Measurements from ENCODE around the gene CAV3.
A peak's percentile ranks its signal among the peaks of the same experiment; 100 is the strongest.

The CAV3 gene

DNA sequence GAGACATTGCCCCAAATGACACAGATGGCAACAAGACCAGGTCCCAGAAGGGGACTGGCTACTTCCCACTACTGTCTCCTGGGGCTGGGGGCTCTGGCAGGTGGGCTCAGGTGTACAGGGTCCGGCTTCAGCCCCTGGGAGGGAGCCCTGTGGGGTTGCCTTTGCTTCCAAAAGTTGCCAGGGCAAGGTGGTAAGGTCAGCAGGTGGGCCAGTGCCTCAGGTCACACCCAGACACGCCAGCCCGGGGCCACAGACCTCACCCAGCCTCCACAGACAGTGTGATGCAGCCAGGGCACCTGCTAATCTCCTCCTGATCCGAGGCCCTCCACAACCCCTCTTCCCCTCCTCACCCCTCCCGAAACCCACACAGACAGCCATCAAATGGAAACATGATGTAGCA is 28.3 kb downstream of the CAV3 start:
- DNase-seq, result no peak

DNA sequence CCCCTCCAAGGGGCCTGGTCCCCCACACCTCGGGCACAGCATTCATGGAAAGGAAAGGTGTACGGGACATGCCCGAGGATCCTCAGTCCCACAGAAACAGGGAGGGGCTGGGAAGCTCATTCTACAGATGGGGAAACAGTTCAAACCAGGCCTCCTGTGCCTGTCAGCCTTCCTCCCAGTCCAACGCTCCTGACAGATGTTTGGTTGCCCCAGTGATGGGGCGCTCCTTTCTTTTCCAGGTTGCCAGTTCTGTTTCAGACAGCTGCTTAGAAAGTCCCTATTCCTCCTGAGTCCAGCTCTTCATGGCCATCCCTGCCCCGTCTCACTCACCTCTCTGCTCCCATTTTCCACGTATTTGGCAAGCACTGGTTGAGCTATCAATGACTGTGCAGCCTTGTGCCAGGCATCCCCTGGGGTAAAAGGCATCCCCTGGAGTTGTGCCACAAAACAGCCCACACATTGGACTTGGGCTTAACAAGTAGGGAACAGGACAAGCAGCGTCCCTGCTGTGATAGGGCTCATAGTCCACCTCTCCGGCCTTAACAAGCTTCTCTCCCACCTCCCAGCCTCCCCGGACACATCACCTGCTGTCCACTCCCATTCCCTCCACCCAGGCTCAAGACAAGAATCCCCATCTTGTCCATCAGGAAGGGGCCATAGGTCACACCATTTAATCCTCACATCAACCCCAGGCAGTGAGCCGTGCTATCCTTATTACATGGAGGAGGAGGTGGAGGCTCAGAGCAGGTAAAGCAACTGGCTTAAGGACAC is 29.2 kb downstream of the CAV3 start:
- DNase-seq, result no peak

GRCh38 chr3:8764528-8764927 is 30.9 kb downstream of the CAV3 start:
- no peak for DNase-seq

- no peak for DNase-seq
These were observed 31.9 kb downstream of the CAV3 start for GRCh38 chr3:8765528-8765927.

DNA sequence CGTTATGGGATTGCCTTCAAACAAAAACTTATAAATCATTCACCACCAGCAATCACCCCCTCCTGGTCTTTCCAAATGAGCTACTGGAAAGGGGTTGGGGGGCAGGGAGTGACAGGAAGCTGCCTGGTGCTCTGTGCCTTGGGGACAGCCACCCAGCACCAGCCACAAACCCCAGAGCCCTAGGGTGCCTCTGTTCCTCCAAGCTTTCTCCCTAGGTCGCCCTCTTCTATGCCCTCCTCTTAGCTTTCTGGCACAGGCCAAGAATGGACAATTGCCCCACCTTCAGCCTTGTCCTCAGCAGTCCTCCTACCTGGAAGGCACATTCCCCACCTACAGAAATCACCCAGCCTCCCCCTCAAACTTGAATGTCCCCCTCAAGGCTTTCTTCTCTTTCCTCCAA is 32.5 kb downstream of the CAV3 start:
- no peak for DNase-seq

DNA sequence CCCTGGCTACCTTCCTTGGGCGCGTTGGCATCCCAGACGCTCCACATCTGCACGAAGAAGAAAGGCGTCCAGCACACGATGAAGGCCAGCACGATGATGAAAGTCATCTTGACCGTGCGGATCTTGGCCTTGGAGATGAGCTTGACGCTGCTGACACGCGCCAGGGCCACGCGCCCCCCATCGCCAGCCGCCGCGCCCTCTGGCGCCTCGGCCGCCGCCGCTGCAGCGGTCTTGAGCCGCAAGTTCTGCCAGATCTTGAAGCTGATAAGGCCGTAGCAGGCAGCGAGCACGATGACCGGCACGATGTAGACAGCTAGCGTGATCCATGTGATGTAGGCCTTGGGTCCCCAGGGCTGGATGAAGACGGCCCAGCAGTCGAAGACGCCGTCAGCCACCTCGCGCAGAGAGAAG is 33.7 kb downstream of the CAV3 start:
- no peak for DNase-seq

DNA sequence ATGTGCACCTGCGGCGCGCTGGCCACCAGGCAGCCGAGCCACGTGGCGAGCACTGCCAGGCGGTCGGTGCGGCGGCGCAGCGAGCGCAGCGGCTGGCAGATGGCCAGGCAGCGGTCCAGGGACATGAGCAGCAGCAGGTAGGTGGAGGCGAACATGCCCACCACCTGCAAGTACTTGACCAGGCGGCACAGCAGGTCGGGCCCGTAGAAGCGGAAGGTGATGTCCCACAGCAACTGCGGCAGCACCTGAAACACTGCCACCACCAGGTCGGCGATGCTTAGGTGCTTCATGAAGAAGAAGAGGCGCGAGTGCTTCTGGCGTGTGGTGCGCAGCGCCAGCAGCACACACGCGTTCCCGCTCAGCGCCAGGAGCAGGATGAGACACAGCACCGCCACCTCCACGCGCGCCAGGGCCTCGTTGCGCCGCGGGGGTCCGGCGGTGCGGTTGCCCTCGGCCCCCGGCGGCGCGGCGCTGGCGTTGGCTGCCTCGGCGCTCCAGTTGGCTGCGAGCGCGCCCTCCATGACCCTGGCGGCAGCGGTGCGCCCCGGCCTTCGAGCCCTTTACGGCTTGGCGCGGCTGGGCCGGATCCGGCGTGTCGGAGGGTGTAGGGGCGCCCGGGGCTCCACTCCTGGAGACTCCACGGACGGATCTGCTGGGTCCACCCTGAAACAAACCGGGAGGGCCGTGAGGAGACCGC is 34.2 kb downstream of the CAV3 start:
- peak in 16 of 56 donors; percentile 10 to 54 (median 32) for DNase-seq

DNA sequence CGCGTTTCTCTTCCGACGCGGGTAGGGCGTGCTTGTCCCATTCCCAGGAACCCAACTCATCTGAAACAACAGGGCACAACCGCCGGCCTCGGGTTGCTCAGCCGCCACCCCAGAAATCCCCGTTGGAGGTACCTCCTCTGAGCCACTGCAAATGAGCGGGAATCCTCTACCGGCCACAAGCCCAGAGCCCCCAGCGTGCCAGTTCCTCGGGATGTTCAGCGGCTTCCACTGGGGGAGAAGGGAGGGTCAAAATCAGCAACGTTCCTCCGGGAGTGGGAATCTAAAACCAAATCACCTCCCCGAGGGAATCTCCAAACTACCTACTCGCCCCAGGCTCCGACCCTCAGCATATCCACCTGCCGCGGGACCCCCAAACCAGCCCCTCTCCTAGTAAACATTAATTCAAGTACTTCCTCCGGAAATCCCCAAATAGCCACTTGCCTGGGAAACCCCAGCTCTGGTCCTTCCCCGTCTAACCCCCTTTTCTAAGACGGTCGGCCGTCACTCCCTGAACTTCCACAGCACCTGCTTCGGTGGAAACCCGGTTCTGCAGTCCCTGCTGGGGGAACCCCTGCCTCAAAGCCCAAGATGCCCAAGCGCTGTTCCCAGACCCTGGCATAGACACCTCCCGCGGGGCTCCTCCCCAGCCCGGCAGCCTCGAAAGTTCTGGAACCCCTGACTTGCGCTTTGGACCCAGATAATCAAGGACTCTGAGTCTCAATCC is 34.9 kb downstream of the CAV3 start:
- DNase-seq, result peak in 2 of 56 donors; percentile 20 to 31

DNA sequence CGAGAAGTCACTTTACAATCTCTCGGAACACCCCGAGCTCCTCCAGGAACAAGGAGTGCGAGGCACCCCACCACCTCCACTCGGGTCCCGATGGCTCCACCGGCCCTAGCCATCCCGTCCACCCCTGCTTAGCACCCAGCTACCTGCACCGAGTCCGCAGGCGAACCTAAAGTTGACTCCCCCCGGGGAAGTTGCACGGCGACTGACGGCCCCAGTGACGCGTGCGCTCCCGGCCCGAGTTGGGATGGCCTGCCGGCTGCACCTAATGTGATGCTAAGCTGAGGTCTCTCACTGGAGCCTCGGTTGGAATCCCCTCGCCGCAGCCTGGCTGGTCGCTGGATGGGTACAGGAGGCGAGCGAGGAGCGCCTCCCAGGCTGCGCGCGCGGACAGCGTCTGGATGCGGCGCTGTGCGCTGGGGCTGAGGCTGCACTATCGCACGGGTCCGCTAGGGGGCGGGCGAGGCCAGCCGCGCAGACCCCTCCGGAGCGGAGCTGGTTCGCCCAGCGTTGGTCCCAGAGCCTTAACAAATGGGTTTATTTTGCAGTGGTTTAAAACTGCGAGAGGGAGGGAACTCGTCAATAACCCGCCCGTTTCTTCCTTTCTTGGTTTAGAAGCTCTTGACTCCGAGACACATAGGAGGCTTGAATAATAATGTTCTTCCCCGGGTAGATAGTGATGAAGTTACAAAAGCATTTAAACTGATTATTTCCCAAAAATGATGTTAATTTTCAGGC is 35.7 kb downstream of the CAV3 start, which contains the start of gene OXTR:
Gene OXTR (minus strand): TSS at position 526 of the 735 bp plus-strand sequence. CDS start 1,426 bp downstream, outside the sequence.
- DNase-seq, result peak in 51 of 56 donors; percentile 15 to 82 (median 49)

GRCh38 chr3:8773941-8774542 is 40.4 kb downstream of the CAV3 start:
- DNase-seq, result peak in 19 of 56 donors; percentile 3 to 63 (median 26)

GRCh38 chr3:8775181-8775580 is 41.6 kb downstream of the CAV3 start:
- DNase-seq, result no peak

- no peak for DNase-seq
These were observed 42.0 kb downstream of the CAV3 start for GRCh38 chr3:8775602-8776001.

DNA sequence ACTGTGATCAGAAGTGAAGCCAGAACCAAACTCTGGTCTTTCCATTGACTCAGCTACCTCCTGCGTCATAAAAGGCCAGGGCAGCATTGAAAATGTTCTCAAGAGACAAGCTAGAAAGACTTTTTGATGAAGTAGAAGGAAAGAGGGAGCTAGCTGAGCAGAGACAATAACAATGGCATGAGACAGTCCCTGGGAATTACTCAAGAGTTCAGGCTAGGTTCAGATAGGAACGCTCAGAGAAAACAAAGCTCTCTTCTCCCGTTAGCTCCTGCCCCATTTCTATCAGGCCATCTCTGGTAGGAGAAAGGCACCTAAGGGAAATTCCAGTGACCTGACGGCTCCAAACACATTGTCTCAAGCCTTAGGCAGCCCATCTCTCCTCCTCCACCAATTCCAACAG is 42.8 kb downstream of the CAV3 start:
- DNase-seq, result no peak

DNA sequence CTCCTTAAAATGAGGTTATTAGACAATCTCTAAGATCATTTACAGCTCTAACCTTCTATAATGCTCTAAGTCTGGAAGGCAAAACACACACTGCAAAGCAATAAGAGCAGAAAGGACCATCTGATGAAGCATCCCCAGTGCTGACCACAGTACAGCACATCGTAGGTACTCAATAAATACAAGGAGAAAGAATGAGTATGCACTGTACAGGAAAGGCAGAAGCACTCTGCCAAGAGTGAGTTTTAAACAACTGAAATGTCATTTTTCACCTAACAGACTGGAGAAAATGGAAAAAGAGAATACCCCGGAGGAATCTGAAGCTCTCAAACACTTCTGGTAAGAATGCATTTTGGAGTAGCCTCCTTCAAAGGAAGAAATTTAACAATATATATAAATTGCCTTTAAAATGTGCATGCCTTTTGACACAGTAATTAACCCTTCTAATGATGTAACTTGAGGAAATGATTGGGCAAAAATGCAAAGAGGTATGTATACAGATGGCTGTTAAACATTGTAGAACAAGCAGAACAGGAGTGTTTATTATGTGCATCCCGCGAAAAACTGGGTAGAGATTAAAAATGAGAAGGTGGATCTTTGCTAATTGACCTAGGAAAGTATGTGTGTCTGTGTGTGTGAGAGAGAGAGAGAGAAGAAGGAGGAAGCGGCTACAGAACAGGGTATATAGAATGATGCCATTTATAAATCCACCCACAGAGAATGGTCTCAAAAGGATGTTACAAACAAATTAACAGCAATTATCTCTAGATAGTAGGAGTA is 43.8 kb downstream of the CAV3 start:
- no peak for DNase-seq

GRCh38 chr3:8777978-8778267 is 44.3 kb downstream of the CAV3 start:
- no peak for DNase-seq

DNA sequence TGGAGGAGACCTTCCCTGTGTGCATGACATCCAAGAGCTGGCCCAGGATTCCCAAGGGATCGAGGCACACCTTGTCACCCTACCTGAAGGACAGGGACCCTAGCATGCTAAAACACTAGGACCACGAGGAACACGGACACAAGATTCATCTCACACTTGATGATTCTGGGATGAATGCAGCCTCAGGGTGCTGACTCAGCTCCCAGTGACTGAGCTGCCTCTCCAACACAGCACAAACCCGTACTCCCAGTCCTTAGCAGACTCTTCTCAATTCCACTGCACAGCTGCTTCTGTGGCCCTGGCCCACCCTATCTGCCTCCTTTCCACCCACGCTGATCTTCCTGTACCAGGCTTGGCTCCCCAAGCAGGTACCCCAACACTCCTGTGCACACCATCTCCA is 44.9 kb downstream of the CAV3 start:
- no peak for DNase-seq

- DNase-seq, result no peak
These were observed 46.7 kb downstream of the CAV3 start for GRCh38 chr3:8780279-8780678.

DNA sequence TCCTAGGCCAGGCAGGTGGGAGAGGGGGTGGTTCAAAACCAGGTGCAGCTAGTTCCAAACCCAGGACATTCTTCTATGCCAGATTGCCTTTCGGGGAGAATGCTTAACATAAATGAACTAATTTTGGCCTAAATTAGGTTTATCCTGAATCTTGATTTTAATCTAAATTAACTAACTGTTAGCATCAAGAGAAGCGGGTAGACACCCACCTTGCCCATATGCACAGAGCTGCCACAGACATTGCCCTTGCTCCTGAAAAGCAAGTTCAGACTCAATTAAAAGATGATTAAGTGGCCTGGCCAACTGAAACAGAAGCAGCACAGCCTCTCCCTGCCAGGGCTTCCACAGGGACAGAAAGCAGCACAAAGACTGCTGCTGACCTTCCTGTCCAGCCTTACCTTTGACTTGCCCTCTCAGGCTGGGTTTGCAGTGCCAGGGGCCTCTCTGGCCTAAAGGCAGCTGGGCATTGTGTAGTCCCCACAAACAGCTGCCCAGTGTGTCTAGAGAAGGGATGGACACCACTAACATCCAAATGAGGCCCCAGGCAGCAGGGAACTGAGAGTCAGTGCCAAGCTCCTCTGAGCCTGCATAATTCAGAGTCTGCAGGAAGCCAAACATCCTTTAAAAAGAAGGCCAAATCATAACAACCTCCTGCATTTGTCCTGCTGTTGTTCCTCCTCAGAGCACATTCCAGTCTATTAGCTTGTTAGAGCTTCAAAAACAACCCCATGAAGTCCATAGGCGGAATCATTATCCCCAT is 51.3 kb downstream of the CAV3 start:
- peak in 17 of 56 donors; percentile 8 to 62 (median 21) for DNase-seq

DNA sequence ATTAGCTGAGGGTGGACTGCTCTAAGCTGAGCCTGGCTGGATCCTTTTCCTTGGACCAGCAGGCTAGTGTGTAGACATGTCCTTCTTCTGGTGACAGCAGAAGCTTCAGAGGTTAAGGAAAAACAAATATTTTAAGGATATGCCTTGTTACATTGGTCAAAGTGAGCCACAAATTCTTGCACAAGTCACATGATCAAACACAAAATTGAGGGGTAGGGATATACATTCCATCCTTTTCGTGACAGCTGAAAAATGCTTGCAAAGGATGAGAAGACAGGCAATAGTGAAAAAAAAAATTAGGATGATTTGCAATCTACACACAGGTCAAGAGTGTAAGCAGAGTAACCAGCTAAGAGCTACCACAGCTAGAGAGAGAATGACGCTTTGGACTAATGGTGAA is 56.9 kb downstream of the CAV3 start:
- DNase-seq, result no peak

DNA sequence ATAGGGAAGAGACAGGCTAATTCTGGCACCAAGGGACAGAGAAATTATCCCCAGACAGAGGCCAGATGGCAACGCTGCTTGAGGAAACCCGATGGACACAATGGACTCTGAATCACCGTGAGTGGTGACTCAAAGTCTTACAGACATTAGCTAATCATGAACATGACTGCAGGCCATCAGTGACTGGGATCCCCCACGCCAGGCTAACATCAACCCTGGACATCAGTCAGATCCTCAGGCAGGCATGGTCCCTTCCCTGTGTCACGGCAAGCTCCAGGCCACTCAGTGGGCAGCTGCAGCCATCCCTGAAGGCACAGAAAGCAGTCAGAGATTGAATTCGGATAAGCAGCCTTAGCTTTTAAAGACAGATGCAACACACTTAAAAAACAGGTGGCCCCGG is 59.6 kb downstream of the CAV3 start:
- DNase-seq, result no peak

Data from nucleus accumbens (tissue), 56 donors.